ENCODE measurements around the gene SASS6.

SASS6 gene

GRCh38 chr1:100164216-100164615 lies 31.5 kb upstream of the SASS6 start:
- peak; percentile 90 for DNase-seq (ENCODE audit: low read depth)
- TF ChIP-seq CTCF (conservative IDR thresholded peaks at IDR 0.05; ENCODE audit: control insufficient read depth, insufficient read depth, low read depth, low read length) = no peak
- no peak overlapping the region for H3K4me3 ChIP-seq (ENCODE audit: control insufficient read depth, low read depth, low read length)

- DNase-seq (ENCODE audit: low read depth) = no peak
- H3K4me3 ChIP-seq (ENCODE audit: control insufficient read depth, low read depth, low read length) = no peak overlapping the region
- no peak for TF ChIP-seq CTCF (conservative IDR thresholded peaks at IDR 0.05; ENCODE audit: control insufficient read depth, insufficient read depth, low read depth, low read length)
These were observed 30.2 kb upstream of the SASS6 start for GRCh38 chr1:100162881-100163280.

DNA sequence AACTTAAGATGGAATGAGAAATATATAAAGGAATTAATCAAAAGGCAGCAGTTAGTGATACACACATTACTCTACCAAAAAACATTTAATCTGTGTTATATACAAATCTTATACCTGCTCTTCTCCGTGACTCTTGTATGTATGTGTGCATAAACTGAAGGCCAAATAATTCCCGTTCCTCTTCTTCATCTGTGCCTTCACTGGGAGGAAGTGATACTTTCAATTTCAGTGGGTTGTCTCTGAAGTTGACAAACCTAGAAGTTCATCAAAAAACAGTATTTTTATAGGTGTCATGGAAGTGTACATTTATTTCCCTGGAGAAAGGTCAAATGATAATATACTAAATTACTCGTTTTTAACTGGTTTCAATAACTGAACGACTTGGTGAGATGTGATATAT lies 19.5 kb upstream of the SASS6 start:
- H3K4me3 ChIP-seq (ENCODE audit: control insufficient read depth, low read depth, low read length) = no peak overlapping the region
- TF ChIP-seq CTCF (conservative IDR thresholded peaks at IDR 0.05; ENCODE audit: control insufficient read depth, insufficient read depth, low read depth, low read length) = no peak
- DNase-seq (ENCODE audit: low read depth) = no peak

DNA sequence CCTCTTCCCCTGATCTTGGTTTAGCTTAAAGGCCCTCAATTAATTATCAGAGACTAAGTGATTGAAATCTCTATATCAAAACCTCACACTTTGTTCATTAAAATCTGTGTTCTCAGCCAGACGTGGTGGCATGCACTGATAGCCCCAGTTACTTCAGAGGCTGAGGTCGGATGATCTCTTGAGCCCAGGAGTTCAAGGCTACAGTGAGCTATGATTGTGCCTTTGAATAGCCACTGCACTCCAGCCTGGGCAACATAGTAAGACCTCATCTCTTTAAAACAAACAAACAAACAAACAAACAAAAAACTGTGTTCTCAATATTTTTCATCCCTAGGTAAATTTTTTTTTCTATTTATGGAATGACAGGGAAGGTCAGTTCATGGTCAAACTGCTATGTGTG lies 18.9 kb upstream of the SASS6 start:
- DNase-seq (ENCODE audit: low read depth) = no peak
- no peak overlapping the region for H3K4me3 ChIP-seq (ENCODE audit: control insufficient read depth, low read depth, low read length)
- TF ChIP-seq CTCF (conservative IDR thresholded peaks at IDR 0.05; ENCODE audit: control insufficient read depth, insufficient read depth, low read depth, low read length) = no peak

- no peak overlapping the region for H3K4me3 ChIP-seq (ENCODE audit: control insufficient read depth, low read depth, low read length)
- no peak for DNase-seq (ENCODE audit: low read depth)
These were observed 15.1 kb upstream of the SASS6 start for GRCh38 chr1:100147875-100148274.

GRCh38 chr1:100146958-100147357 lies 14.2 kb upstream of the SASS6 start:
- no peak for TF ChIP-seq CTCF (conservative IDR thresholded peaks at IDR 0.05; ENCODE audit: control insufficient read depth, insufficient read depth, low read depth, low read length)
- DNase-seq (ENCODE audit: low read depth) = no peak
- no peak overlapping the region for H3K4me3 ChIP-seq (ENCODE audit: control insufficient read depth, low read depth, low read length)

More at GRCh38 chr1:100147875-100148274, 15.1 kb upstream of the SASS6 start:
- TF ChIP-seq CTCF (conservative IDR thresholded peaks at IDR 0.05; ENCODE audit: control insufficient read depth, insufficient read depth, low read depth, low read length) = no peak

DNA sequence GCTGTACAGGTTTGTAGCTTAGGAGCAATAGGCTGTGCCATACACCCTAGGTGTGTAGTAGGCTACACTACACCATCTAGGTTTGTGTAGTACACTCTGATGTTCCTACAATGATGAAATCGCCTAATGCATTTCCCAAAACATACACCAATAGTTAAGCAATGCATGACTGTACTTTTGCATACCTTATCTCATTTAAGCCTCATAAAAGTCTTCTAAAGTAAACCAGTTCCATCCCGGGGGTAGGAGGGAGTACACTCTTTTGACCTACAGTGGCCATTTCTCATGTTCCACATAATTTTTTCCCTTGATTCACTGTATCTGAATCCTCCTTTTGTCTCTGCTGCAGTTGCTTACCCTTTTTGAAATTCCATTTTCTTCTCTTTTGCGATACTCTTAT lies 12.4 kb upstream of the SASS6 start:
- TF ChIP-seq CTCF (conservative IDR thresholded peaks at IDR 0.05; ENCODE audit: control insufficient read depth, insufficient read depth, low read depth, low read length) = no peak
- H3K4me3 ChIP-seq (ENCODE audit: control insufficient read depth, low read depth, low read length) = no peak overlapping the region
- no peak for DNase-seq (ENCODE audit: low read depth)

Measured in fibroblast of mammary gland (primary cell).